Measurements from ENCODE around the gene MFSD1.

Gene MFSD1

GRCh38 chr3:158776531-158776930, 25.3 kb upstream of the MFSD1 start:
- H3K27ac ChIP-seq (ENCODE audit: low read length) = no peak overlapping the region
- no peaks in the 10 kb centered on the region for H3K79me2 ChIP-seq (ENCODE audit: low read length)
- TF ChIP-seq CTCF (IDR thresholded peaks at IDR 0.05; ENCODE audit: low read depth, low read length) = no peak
- no peak for TF ChIP-seq EZH2phosphoT487 (IDR thresholded peaks at IDR 0.05; ENCODE audit: low read depth)
- H4K20me1 ChIP-seq (ENCODE audit: insufficient read depth, low read length) = no peaks in the 10 kb centered on the region
- H3K4me2 ChIP-seq (ENCODE audit: low read length) = no peak overlapping the region
- no peak overlapping the region for H3K4me3 ChIP-seq (ENCODE audit: low read length)
- no peaks in the 10 kb centered on the region for H3K4me1 ChIP-seq (ENCODE audit: low read length)
- no peaks in the 10 kb centered on the region for H3K27me3 ChIP-seq (ENCODE audit: low read depth, low read length)
- no peak overlapping the region for H2AFZ ChIP-seq (ENCODE audit: low read depth, low read length)
- no peaks in the 10 kb centered on the region for H3K9me3 ChIP-seq (ENCODE audit: insufficient read depth, low read length)
- no peak overlapping the region for H3K9ac ChIP-seq (ENCODE audit: low read length)
- no peaks in the 10 kb centered on the region for H3K36me3 ChIP-seq (replicated peaks; ENCODE audit: low read depth, low read length)

GRCh38 chr3:158777161-158777873, 24.5 kb upstream of the MFSD1 start:
- H3K4me3 ChIP-seq (ENCODE audit: low read length) = no peak overlapping the region
- H3K27me3 ChIP-seq (ENCODE audit: low read depth, low read length) = no peaks in the 10 kb centered on the region
- no peaks in the 10 kb centered on the region for H3K4me1 ChIP-seq (ENCODE audit: low read length)
- no peaks in the 10 kb centered on the region for H3K79me2 ChIP-seq (ENCODE audit: low read length)
- H3K4me2 ChIP-seq (ENCODE audit: low read length) = no peak overlapping the region
- H2AFZ ChIP-seq (ENCODE audit: low read depth, low read length) = no peak overlapping the region
- H3K36me3 ChIP-seq (replicated peaks; ENCODE audit: low read depth, low read length) = no peaks in the 10 kb centered on the region
- TF ChIP-seq CTCF (IDR thresholded peaks at IDR 0.05; ENCODE audit: low read depth, low read length) = no peak
- no peak for TF ChIP-seq EZH2phosphoT487 (IDR thresholded peaks at IDR 0.05; ENCODE audit: low read depth)
- no peak overlapping the region for H3K27ac ChIP-seq (ENCODE audit: low read length)
- H4K20me1 ChIP-seq (ENCODE audit: insufficient read depth, low read length) = no peaks in the 10 kb centered on the region
- H3K9me3 ChIP-seq (ENCODE audit: insufficient read depth, low read length) = no peaks in the 10 kb centered on the region
- H3K9ac ChIP-seq (ENCODE audit: low read length) = no peak overlapping the region

GRCh38 chr3:158780766-158781165, 21.1 kb upstream of the MFSD1 start:
- no peak overlapping the region for H3K4me2 ChIP-seq (ENCODE audit: low read length)
- H3K27me3 ChIP-seq (ENCODE audit: low read depth, low read length) = no peaks in the 10 kb centered on the region
- TF ChIP-seq EZH2phosphoT487 (IDR thresholded peaks at IDR 0.05; ENCODE audit: low read depth) (no peak), CTCF (IDR thresholded peaks at IDR 0.05; ENCODE audit: low read depth, low read length) (no peak)
- H3K27ac ChIP-seq (ENCODE audit: low read length) = no peak overlapping the region
- no peaks in the 10 kb centered on the region for H3K4me1 ChIP-seq (ENCODE audit: low read length)
- no peak overlapping the region for H3K4me3 ChIP-seq (ENCODE audit: low read length)
- H2AFZ ChIP-seq (ENCODE audit: low read depth, low read length) = no peak overlapping the region
- no peaks in the 10 kb centered on the region for H3K36me3 ChIP-seq (replicated peaks; ENCODE audit: low read depth, low read length)
- H3K9ac ChIP-seq (ENCODE audit: low read length) = no peak overlapping the region
- H3K79me2 ChIP-seq (ENCODE audit: low read length) = no peaks in the 10 kb centered on the region
- no peaks in the 10 kb centered on the region for H4K20me1 ChIP-seq (ENCODE audit: insufficient read depth, low read length)
- H3K9me3 ChIP-seq (ENCODE audit: insufficient read depth, low read length) = no peaks in the 10 kb centered on the region

GRCh38 chr3:158781191-158781590, 20.7 kb upstream of the MFSD1 start:
- Histone ChIP-seq H3K4me2 (ENCODE audit: low read length) (no peak overlapping the region), H2AFZ (ENCODE audit: low read depth, low read length) (no peak overlapping the region), H3K4me1 (ENCODE audit: low read length) (no peaks in the 10 kb centered on the region), H3K9me3 (ENCODE audit: insufficient read depth, low read length) (no peaks in the 10 kb centered on the region), H3K27me3 (ENCODE audit: low read depth, low read length) (no peaks in the 10 kb centered on the region), H3K79me2 (ENCODE audit: low read length) (no peaks in the 10 kb centered on the region), H3K27ac (ENCODE audit: low read length) (no peak overlapping the region), H4K20me1 (ENCODE audit: insufficient read depth, low read length) (no peaks in the 10 kb centered on the region), H3K4me3 (ENCODE audit: low read length) (no peak overlapping the region), H3K36me3 (replicated peaks; ENCODE audit: low read depth, low read length) (no peaks in the 10 kb centered on the region), H3K9ac (ENCODE audit: low read length) (no peak overlapping the region)
- no peak for TF ChIP-seq CTCF (IDR thresholded peaks at IDR 0.05; ENCODE audit: low read depth, low read length)
- TF ChIP-seq EZH2phosphoT487 (IDR thresholded peaks at IDR 0.05; ENCODE audit: low read depth) = no peak
